HCT116 (cell line): ENCODE measurements around the gene SLC22A4. TPM values are rescaled to one million over a fixed set of nuclear protein-coding genes. Genes with fewer than 3 reads are reported as not detected.

Experiments used
- ATAC-seq: fragments of 200-7000 bp; cut with Tn5 transposase; 2 replicates; pipeline ENCODE4 v1.9.1; 2020; ENCODE audit warnings: mild to moderate bottlenecking, moderate library complexity
- BruUV-seq: library from RNA; stranded (reverse); fragments of 400-500 nt; replicated peaks from 2 replicates; lab custom pipeline; 2021; lab: Mats Ljungman, UMichigan
- CTCF ChIA-PET: fragments of 300-600 bp; sonication (Branson Sonifier 250); formaldehyde crosslinking; loops from one replicate; lab custom pipeline; 2021; ENCODE audit warnings: antibody characterized with exemption; lab: Charles Lee
- POLR2A ChIA-PET: fragments of 300-600, 350-600 bp; sonication (Branson Sonifier 250); formaldehyde crosslinking; loops from one replicate; lab custom pipeline; 2021; ENCODE audit warnings: antibody characterized with exemption; lab: Charles Lee
- RAD21 ChIA-PET, 2 experiments: fragments of 300-600 bp; sonication (Branson Sonifier 250); formaldehyde crosslinking; loops; one replicate each; lab custom pipeline; 2023; ENCODE audit warnings: low total read pairs in 2 of 2; ENCODE audit not compliant: uncharacterized antibody in 2 of 2, unreplicated experiment in 2 of 2, low non-redundant PET in 1 of 2; lab: Charles Lee
- DNase-seq: peaks from one replicate; pipeline ENCODE4 v3.0.0-alpha.2; 2010; ENCODE audit warnings: low read depth, low spot score
- H2AFZ ChIP-seq: fragments of 200-600 bp; shearing (Covaris generic), sonication (generic); 2 replicates; pipeline ENCODE4 v1.6.1; 2017; ENCODE audit warnings: low read depth, mixed run types, mixed read lengths, antibody characterized with exemption, low read length; ENCODE audit not compliant: poor library complexity, severe bottlenecking
- H3K27ac ChIP-seq: 2 replicates; pipeline ENCODE4 v1.5.1; 2012; ENCODE audit warnings: low read depth, low read length
- H3K27me3 ChIP-seq: fragments of 200-600 bp; sonication (generic); 2 replicates; pipeline ENCODE4 v1.6.1; 2016; ENCODE audit warnings: mixed run types, low read length, mixed read lengths; ENCODE audit not compliant: insufficient read depth
- H3K36me3 ChIP-seq, 2 experiments: fragments of 200-500 bp in 1 of 2; fragments of 200-600 bp in 1 of 2; sonication (Bioruptor generic) in 1 of 2; sonication (generic) in 1 of 2; 2 replicates each; pipeline versions ENCODE4 v1.5.1 to v1.6.1; 2014 to 2016; ENCODE audit warnings: low read length in 2 of 2, inconsistent platforms in 1 of 2, mixed read lengths in 1 of 2, mixed run types in 1 of 2; ENCODE audit not compliant: insufficient read depth in 2 of 2, control insufficient read depth in 1 of 2
- H3K4me1 ChIP-seq, 2 experiments: fragments of 200-600 bp in 1 of 2; sonication (generic) in 1 of 2; 2 replicates each; pipeline versions ENCODE4 v1.5.1 to v1.6.1; 2012 to 2017; ENCODE audit warnings: low read length in 2 of 2, inconsistent platforms in 1 of 2, mild to moderate bottlenecking in 1 of 2, mixed read lengths in 1 of 2, mixed run types in 1 of 2, moderate library complexity in 1 of 2; ENCODE audit not compliant: insufficient read depth in 2 of 2, control insufficient read depth in 1 of 2
- H3K4me2 ChIP-seq: fragments of 200-600 bp; sonication (generic); 2 replicates; pipeline ENCODE4 v1.6.1; 2017; ENCODE audit warnings: mixed run types, low read length, mixed read lengths
- H3K4me3 ChIP-seq, 2 experiments: fragments of 200-600 bp in 1 of 2; sonication (generic) in 1 of 2; replicated peaks in 1 of 2; 2 replicates each; pipeline ENCODE4 v1.5.1; 2011 to 2016; ENCODE audit warnings: low read length in 2 of 2, control low read depth in 1 of 2, low read depth in 1 of 2, mild to moderate bottlenecking in 1 of 2, mixed read lengths in 1 of 2, mixed run types in 1 of 2
- H3K79me2 ChIP-seq: fragments of 200-600 bp; sonication (generic); 2 replicates; pipeline ENCODE4 v1.6.1; 2017; ENCODE audit warnings: mild to moderate bottlenecking, mixed run types, low read length, moderate library complexity, mixed read lengths; ENCODE audit not compliant: insufficient read depth
- H3K9ac ChIP-seq: fragments of 200-600 bp; sonication (generic); 2 replicates; pipeline ENCODE4 v1.6.1; 2016; ENCODE audit warnings: low read length, mixed read lengths
- H3K9me2 ChIP-seq: fragments of 200-600 bp; sonication (generic), shearing (Covaris generic); 2 replicates; pipeline ENCODE4 v1.6.1; 2017; ENCODE audit warnings: mixed run types, mild to moderate bottlenecking, moderate library complexity; ENCODE audit not compliant: insufficient read depth
- H3K9me3 ChIP-seq, 2 experiments: fragments of 200-500 bp in 1 of 2; fragments of 200-600 bp in 1 of 2; sonication (Bioruptor generic) in 1 of 2; sonication (generic) in 1 of 2; 2 replicates each; pipeline ENCODE4 v1.6.1; 2014 to 2017; ENCODE audit warnings: low read length in 2 of 2, mixed read lengths in 2 of 2, inconsistent platforms in 1 of 2, low read depth in 1 of 2, mild to moderate bottlenecking in 1 of 2, mixed run types in 1 of 2, moderate library complexity in 1 of 2; ENCODE audit not compliant: control insufficient read depth in 1 of 2, insufficient read depth in 1 of 2
- H4K20me1 ChIP-seq: fragments of 200-600 bp; sonication (generic), shearing (Covaris generic); 2 replicates; pipeline ENCODE4 v1.6.1; 2017; ENCODE audit warnings: mixed run types, mild to moderate bottlenecking, moderate library complexity; ENCODE audit not compliant: insufficient read depth
- ELF1 ChIP-seq: IDR thresholded peaks from 2 replicates; pipeline ENCODE4 v1.6.1; 2012; ENCODE audit warnings: low read depth, borderline replicate concordance
- TCF7L2 ChIP-seq: IDR thresholded peaks from 2 replicates; pipeline ENCODE4 v1.7.0; 2011; ENCODE audit warnings: borderline replicate concordance, inconsistent platforms; ENCODE audit not compliant: insufficient read depth, insufficient read length; ENCODE audit errors: extremely low read depth
- YY1 ChIP-seq: IDR thresholded peaks from 2 replicates; pipeline ENCODE4 v1.6.1; 2011; ENCODE audit warnings: low read length, low read depth, moderate library complexity, mild to moderate bottlenecking; ENCODE audit not compliant: insufficient replicate concordance; ENCODE audit errors: extremely low read depth
- intact Hi-C: fragments of 100-400 bp; cut with micrococcal nuclease; formaldehyde crosslinking; loops from 2 replicates; pipeline ENCODE4 v1.10.0; 2022
- total RNA-seq: library from RNA; stranded (reverse); gene quantifications from one replicate; pipeline ENCODE4 v1.2.1, GENCODE V29; 2021; ENCODE audit not compliant: unreplicated experiment

SLC22A4 gene
- total RNA-seq, 1 experiment from 2014 or later: 0.59 TPM

- no peak overlapping the region for H3K27ac ChIP-seq
- ChIA-PET POLR2A (no interaction called here), CTCF (interaction anchor here (2.8 kb wide), 1 partner anchor 24 kb away, joined by 14 read pairs; no protein-coding TSS in a partner anchor), RAD21 (no interaction called here)
- H3K4me2 ChIP-seq: no peak overlapping the region
- H3K36me3 ChIP-seq: no peaks in the 10 kb centered on the region
- no peaks in the 10 kb centered on the region for H3K9me3 ChIP-seq
- no peaks in the 10 kb centered on the region for H4K20me1 ChIP-seq
- BruUV-seq: no TSS peak
- ATAC-seq: no peak
- H3K4me3 ChIP-seq: no peak overlapping the region
- no peak overlapping the region for H2AFZ ChIP-seq
- no peak for TF ChIP-seq YY1
- TF ChIP-seq, all 23 proteins: peak for 0
- no peak overlapping the region for H3K9ac ChIP-seq
- H3K27me3 ChIP-seq: no peaks in the 10 kb centered on the region
- H3K79me2 ChIP-seq: no peaks in the 10 kb centered on the region
- peaks cover 27 to 79% of the 10 kb centered on the region in 2 experiments for H3K4me1 ChIP-seq
- H3K9me2 ChIP-seq: no peaks in the 10 kb centered on the region
- intact Hi-C loops: no loop called here
- no peak for DNase-seq
Observed at GRCh38 chr5:132261881-132262845, 32.0 kb upstream of the SLC22A4 start.

- TF ChIP-seq ELF1 (no peak), TCF7L2 (no peak)
- Histone ChIP-seq H4K20me1 (no peaks in the 10 kb centered on the region), H3K27me3 (no peaks in the 10 kb centered on the region), H2AFZ (no peak overlapping the region), H3K79me2 (no peaks in the 10 kb centered on the region), H3K36me3 (no peaks in the 10 kb centered on the region), H3K27ac (no peak overlapping the region), H3K4me2 (no peak overlapping the region), H3K4me1 (peaks cover 27 to 78% of the 10 kb centered on the region in 2 experiments), H3K9ac (no peak overlapping the region), H3K4me3 (no peak overlapping the region), H3K9me2 (no peaks in the 10 kb centered on the region), H3K9me3 (no peaks in the 10 kb centered on the region)
- BruUV-seq: no TSS peak
- ChIA-PET RAD21 (no interaction called here), CTCF (interaction anchor here (1.0 kb wide), 1 partner anchor 25 kb away, joined by 3 read pairs; no protein-coding TSS in a partner anchor), POLR2A (no interaction called here)
- intact Hi-C loops: no loop called here
- ATAC-seq (no peak), DNase-seq (no peak)
Observed at GRCh38 chr5:132262882-132263547, 31.2 kb upstream of the SLC22A4 start.
